HG03442 (cell line): ENCODE measurements around the gene NT5C1B.
"Not testable (repeated sequence)": the region's sequence is repeated elsewhere in the genome, so short reads cannot be mapped to it uniquely, and the experiment has no call there.

Experiments used
- ATAC-seq: cut with Tn5 transposase; IDR thresholded peaks from one replicate; pipeline ENCODE4 v1.9.1; 2021; ENCODE audit warnings: mild to moderate bottlenecking, moderate library complexity; ENCODE audit not compliant: unreplicated experiment

NT5C1B gene

DNA sequence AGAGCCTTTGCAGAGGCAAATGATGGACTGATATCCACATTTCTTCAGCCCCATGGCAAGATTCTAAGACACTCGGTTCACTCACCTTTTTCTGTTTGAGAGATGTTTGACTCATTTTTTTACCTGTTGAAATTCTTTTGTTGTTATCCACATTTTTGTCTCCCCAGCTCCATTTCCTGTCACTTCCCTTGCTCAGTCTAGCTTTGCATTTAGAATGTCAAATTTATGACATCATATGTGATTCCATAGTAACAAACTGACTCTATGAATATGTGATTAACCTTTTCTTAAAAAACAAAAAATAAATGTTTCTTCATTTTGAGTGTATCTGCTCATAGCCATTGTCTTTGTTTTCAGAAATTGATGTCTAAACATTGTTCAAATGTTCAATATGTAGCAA is at the start of gene NT5C1B:
TSS of gene NT5C1B (minus strand) at position 216 of the 400 bp plus-strand sequence. CDS start at position 115, 101 bp downstream.
- no peak for ATAC-seq

DNA sequence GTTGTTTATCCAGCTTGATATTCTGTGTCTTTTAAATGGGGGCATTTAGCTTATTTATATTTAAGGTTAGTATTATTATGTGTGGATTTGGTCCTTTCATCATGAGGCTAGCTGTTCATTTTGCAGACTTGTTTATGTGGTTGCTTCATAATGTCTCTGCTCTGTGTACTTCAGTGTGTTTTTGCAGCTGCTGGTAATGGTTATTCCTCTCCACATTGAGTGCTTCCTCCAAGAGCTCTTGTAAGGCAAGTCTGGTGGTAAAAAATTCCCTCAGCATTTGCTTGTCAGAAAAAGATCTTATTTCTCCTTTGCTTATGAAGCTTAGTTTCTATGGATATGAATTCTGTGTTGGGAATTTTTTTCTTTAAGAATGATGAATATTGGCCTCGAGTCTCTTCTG is 47.8 kb upstream of the NT5C1B start:
- no peak for ATAC-seq

DNA sequence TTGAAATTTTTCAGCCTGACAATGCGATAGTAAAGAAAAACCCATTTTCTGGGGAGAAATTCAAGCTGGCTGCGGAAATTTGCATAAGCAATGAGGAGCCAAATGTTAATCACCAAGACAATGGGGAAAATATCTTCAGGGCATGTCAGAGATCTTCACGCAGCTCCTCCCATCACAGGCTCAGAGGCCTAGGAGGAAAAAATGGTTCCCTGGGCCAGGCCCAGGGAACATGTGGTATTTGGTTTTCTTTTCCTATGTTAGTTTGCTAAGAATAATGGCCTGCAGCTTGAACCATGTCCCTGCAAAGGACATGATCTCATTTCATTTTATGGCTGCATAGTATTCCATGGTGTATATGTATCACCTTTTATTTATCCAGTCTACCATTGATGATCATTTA is 43.3 kb upstream of the NT5C1B start:
- ATAC-seq, result not testable (repeated sequence)

DNA sequence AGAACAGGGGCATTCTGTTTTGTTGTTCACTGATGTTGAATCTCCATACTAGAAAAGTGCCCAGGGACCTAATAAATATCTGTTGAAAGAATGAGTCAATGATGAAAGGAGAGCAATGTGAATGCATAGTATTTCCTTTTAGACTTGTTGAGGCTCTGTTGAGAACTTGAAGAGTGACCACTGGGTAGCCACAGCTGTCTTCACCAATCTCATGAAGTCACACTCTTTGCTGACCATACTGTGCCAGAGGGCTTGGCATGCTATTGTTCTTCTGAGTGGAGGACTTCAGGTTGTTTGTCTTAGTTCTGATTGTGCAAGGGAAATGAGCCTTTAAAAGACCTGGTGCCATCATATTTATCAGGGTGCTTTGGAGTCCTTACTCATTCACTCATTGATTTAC is 41.6 kb upstream of the NT5C1B start:
- ATAC-seq, result no peak

DNA sequence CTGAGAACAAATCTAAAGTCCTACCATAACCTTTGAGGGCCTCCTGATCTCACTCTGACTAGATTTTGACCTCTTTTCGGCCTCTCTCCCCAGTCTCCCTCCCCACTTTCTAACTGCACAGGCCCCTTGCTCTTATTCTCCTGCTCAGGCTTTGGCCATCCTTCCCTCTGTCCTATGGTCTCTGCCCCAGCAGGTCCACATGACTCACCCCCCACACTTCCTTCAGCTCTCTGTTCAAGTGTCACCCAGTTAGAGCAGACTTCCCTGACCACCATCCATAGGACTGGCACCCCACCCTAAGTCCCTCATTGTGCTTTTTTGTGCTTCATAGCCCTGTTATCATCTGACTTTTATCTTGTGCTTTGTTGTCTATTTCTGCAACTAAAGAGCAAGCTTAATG is 41.2 kb upstream of the NT5C1B start:
- ATAC-seq, result no peak

DNA sequence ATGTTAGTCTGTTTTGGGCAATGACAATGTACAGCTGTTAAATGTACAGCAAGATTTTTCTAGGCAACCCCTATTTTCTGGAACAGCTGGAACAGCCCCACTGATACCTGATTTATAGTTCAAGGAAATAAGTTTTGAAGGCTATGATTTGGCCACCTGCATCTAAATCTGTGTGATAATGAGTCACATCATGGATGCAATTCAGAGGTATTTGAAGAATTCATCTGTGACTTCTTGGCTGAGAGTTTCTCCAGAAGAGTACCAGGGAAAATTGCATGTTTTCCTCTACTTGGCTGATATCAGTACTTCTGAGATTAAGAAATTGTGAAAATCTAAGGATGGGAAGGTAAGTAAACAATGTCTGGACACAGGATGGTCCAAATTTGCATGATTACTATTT is 40.7 kb upstream of the NT5C1B start:
- no peak for ATAC-seq

DNA sequence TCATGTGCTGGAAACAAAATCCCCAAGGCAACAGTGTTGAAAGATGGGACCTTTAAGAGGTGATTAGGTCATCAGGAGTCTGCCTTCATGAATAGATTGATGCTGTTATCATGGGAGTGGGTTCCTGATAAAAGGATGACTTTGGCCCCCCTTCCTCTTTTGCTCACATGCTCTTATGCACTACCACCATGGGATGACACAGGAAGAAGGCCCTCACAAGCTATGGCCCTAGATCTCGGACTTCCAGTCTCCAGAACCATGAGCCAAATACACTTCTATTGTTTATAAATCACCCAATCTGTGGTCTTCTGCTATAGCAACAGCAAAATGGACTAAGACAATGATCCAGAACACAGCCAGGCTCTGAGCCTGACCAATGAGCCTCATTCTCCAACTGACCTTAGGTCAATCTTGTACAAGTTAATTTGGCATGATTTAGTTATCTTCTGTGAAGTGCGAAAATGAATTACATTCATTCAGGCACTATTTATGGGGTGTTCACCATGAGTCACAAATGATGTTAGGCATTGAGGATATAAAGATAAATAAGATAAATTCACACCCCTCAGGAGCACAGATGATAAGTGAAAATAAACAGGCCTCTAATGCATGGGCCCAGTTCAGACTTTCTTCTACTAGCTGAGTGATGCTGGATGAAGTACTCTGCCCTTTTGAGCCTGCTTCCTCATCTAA is 37.7 kb upstream of the NT5C1B start:
- ATAC-seq, result no peak

DNA sequence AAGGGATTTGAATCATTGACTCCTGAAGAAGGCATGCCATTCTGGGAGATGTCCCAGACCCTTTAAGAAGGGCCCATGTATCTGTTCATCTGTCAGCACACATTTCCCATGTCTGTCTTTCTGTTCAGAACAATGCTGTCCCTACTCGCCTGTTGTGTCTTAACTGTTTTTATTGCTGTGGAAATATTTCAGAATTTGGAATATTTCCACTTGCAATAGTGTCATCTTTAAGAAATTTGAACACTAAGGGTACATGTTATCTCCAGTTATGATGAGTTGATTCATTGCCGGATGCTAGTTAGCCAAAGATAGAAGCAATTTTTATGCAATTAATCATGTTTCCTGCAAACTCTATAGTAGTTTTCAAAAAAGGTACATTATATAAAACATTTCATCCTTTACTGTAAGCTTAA is 36.9 kb upstream of the NT5C1B start:
- no peak for ATAC-seq

DNA sequence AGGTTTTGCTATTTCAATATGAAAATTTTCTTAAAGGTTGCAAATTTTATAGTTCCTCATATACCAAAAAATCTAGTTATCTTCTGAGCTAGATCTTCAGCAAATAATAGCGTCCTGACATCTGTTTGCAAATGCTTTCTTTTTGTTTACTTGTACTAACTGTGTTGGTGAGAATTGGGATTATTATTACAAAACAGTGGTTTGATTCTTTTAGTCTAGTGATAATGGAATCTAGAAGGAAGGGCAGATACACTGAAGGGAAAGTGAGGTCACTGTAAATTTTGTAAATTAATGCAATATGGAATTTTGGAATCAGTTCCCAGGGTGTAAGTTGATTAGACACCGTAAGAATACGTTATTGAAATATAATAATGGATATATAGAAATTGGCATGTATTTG is 36.2 kb upstream of the NT5C1B start:
- ATAC-seq, result no peak

DNA sequence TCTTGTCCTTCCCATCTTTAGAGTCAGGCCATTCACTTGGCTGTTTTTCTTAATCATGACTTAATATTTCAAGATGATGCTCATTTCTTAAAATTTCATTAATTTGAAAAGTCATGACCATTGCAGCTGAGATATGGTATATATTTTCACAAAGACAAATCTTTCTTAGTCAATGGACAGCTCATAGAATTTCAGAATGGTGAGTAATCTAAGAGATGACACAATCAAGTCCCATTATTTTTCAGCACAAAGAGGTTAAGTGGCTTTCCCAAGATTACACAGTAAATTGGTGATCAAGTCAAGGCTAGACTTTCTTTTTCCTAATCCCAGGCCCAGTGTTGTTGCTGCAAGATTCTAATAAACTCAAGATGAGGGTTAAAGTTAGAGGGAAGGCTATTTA is 34.4 kb upstream of the NT5C1B start:
- ATAC-seq, result no peak

DNA sequence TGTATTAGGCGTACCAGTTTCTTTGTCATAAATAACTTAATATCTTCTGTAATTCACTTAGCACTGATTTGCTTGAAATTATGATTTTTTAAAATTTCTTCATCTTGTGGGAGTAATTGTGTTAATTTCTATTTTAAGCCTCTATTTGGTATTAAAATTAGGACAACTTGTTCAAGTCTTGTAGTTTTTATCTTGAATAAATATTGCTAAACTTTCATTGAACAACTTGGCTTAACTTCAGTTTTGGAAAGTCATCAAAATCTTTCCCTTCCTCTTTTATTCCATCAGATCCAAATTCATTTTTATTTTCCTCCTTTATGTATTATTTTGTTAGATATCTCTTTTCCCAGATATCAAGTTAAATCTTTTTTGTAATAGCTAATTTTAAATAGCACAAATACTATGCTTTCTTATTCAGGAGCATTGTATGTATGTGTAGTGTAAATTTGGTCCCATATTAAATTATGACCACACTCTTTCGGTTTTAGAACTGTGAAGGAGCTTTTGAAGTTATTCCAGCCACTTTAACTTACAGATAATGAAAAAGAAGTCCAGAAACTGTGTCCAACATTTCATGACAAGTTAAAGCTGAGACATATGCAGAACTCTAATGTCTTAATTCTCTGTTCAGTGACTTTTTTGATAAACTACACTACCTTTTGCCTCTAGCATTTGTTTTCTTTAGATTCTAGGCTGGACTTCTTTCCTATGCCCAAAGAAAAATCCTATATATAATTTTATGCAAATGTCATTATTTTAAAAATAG is 31.7 kb upstream of the NT5C1B start:
- no peak for ATAC-seq

DNA sequence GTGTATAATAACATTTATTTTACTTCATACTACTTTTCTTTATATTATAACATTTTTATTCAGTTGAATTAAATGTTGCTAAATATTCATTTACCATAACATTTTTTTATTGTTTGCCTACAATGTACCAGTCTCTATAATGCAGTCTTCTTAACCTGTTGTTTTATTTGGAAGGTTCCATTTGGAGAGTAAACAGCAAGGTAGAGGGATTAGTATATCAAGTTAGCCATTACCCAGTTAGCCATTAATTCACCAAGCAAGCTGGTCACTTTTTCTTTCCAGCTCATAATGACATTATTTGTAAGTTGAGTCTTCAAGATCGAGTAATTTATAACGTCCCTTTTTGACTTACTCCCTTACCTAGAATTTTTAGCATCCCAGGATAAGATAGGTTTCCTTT is 29.7 kb upstream of the NT5C1B start:
- no peak for ATAC-seq

DNA sequence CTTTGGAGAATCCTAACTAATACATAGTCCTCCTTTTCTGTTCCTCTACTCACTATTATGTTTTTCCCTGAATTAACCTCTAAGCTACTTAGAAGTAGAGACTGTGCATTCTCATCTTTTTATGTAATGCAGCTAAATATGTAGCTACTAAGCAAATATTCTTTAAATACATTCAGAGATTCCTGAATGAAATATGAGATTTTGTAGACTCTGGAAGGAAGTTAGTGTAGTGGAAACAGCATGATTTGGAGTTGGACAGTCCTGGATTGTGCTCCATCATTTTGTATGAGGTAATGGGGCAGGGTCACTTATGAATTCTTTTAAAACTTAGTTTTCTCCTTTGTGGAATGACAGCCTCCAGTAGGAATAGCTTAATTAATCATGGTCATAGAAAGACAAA is 24.7 kb upstream of the NT5C1B start:
- no peak for ATAC-seq

DNA sequence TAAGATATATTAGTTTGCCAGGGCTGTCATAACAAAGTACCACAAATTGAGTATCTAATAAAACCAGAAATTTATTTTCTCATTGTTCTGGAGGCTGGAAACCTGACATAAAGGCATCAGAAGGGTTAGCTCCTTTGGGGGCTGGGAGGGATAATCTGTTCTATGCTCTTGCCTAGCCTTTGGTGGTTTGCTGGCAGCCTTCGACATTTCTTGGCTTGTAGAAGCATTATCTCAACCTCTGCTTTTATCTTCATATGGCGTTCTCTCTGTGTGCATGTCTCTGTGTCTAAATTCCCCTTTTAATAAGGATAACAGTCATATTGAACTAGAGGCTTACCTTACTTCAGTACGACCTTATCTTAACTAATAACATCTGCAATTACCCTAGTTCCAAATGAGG is 22.8 kb upstream of the NT5C1B start:
- ATAC-seq, result no peak

DNA sequence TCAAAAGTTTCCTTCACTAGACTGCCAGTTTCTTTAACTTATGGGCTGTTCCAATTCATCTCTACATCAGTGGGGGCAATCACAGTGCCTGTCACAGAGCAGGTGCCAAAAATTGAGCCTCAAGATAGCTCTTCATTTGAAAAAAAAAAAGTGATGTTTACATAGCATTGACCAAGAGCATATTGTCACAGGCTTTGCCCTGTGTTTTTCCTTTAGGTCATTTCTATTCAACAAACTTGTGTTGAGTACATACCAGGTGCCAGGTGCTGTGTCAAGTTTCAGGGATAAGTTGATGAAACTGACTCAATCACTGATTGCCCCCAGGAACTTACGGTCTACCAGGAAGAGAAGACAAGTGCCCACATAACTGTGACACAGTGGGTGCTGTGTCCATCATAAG is 22.2 kb upstream of the NT5C1B start:
- no peak for ATAC-seq

DNA sequence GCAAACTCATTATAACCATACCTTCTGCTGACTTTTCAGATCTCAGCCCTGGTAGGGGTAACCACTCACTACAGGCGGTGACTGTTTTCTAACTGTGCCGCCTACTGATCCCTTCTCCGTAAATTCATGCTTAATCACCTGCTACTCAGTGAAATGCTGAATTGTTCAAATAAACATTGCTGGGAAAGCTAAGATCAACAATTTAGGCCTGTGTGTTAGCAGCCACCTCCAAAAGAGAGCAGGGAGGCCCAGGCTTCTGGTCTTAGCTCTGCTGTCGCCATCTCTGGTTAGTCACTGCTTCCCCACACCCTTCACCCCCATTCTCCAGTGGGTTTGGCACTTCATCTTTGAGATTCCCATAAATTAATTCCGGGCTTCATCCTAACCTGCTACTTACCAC is 21.8 kb upstream of the NT5C1B start:
- no peak for ATAC-seq

DNA sequence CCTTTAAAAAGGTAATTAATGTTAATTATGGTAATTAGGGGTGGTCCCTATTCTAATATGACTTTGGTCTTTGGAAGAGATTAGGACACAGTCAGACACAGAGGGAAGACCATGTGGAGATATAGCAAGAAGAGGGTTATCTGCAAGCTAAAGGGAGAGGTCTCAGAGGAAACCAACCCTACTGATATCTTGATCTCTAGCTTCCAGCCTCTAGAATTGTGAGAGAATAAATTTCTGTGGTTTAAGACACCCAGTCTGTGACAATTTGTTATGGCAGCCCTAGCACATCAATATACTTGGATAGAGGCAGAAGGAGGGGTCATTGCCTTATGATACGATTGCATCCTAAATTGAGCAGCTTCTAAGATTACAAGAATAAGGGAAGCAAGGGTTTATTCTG is 21.3 kb upstream of the NT5C1B start:
- ATAC-seq, result no peak

DNA sequence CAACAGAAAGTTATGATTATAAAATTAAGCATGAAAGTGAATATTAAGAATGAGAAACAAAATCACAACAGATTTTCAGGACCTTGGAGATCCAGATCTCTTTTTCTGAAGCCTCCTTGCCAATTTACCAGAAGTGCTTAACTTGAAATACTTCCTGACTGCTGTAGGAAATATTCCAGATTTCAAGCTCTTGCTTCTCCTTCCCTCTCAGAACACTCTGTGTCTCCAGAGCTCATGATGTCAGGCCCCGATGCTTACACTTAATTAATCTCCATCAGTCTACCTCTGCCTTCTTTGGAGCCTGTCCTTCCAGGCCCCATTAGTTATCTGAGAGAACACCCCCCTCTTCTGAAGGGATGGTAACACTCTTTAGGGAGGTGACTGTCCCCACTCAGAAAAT is 20.7 kb upstream of the NT5C1B start:
- ATAC-seq, result no peak

DNA sequence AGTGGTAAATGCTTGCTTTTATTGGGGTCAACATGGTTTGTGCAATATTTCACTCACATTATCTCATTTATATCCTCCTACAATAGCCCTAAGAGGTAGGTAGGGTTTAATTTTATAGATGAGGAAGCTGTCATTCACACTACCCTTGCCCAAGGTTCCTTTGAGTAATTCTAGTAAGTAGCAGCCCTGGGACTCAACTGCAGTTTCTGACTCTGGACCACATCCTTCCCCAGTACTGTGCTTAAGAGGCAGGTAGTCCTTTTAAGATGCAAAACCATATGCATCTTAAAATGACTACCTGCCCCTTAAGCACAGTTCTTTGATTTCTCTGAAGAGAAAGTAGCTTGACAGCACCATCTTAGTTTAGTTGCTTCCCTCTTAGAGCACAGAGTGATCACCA is 15.7 kb upstream of the NT5C1B start:
- peak; percentile 60 for ATAC-seq

DNA sequence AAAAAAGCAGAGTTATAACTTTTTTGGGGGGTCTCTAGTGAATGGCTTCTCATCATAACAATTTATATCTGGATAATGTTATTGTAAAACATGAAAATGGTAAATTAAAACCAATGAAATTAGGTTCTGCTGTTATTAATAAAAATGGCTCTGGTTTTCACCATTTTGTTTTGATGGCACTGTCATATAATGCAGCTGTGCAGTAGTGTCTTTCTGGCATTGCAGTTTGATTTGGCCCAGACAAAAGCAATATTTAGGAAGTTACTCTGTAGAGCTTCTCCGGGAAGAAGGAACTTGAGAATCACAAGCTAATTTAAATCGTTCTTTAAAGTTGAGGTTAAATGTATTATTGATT is 15.1 kb upstream of the NT5C1B start:
- no peak for ATAC-seq

DNA sequence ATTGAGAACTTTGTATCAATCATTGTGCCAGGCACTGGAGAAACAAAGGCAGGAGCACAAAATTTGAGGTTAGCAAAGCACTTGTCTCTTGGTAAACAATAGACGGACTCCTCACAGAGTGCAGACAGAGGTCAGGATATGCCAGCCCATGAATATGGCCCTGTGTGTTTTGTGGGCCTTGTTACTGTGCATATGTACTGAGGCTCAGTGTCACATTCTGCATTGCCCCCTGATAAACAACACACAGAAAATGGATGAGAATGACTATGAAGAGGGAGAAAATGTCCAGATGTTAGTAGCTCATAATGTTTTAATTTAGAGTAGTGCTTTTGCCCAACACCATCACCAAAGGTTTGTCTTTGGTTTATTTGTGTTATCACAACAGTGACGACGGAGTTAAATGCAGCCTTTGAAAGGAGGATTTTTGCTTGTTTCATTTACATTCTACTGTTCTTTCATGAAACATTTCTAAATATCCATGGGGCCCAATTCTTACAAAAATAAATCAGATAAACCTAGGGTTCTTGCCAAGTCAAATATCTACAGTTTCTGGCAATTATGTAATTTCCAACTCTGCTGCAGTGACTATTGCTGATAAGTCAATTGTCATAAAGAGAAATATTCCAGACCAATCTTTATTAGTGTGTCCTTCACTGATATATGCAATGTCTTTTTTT is 14.6 kb upstream of the NT5C1B start:
- ATAC-seq, result no peak

DNA sequence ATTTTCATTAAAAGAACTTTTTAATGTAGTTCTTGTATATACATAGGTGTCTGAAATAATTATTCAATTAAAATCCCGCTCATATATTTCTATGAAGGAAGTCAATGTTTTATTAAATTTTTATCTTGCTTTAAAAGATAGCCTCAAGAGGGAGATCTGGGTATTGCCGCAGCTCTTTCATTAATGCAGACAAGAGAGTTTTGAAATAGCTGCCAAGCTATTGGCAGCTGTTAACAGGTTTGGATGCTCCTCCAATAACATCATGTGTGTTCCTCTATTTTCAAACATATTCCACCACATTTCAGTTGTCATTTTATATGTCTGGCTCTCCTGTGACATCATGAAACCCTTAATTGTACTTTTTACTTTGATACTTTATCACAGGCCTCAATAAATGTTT is 12.9 kb upstream of the NT5C1B start:
- no peak for ATAC-seq
